ENCODE results near the gene MYLK. TPM values are rescaled to one million over a fixed set of nuclear protein-coding genes. Genes with fewer than 3 reads are reported as not detected.
"Not testable (repeated sequence)": the region's sequence is repeated elsewhere in the genome, so short reads cannot be mapped to it uniquely, and the experiment has no call there.

Gene MYLK
- total RNA-seq, 1 donor from 2014 or later = 80.3 TPM

- DNase-seq (ENCODE audit: low spot score) = no peak
Measured at GRCh38 chr3:123705488-123706285, 178.4 kb downstream of the MYLK start.

GRCh38 chr3:123703663-123704062 is 180.5 kb downstream of the MYLK start:
- DNase-seq (ENCODE audit: low spot score) = not testable (repeated sequence)

- no peak for DNase-seq (ENCODE audit: low spot score)
Measured at GRCh38 chr3:123702720-123703119, 181.4 kb downstream of the MYLK start.

- not testable (repeated sequence) for DNase-seq (ENCODE audit: low spot score)
Measured at GRCh38 chr3:123702057-123702456, 182.1 kb downstream of the MYLK start.

GRCh38 chr3:123700791-123701722 is 183.1 kb downstream of the MYLK start:
- DNase-seq (ENCODE audit: low spot score) = no peak

GRCh38 chr3:123698813-123699212 is 185.3 kb downstream of the MYLK start:
- DNase-seq (ENCODE audit: low spot score) = no peak

- DNase-seq (ENCODE audit: low spot score) = no peak
Measured at GRCh38 chr3:123696808-123697207, 187.3 kb downstream of the MYLK start.

GRCh38 chr3:123695731-123696640 is 188.1 kb downstream of the MYLK start:
- no peak for DNase-seq (ENCODE audit: low spot score)

- no peak for DNase-seq (ENCODE audit: low spot score)
Measured at GRCh38 chr3:123695152-123695551, 189.0 kb downstream of the MYLK start.

GRCh38 chr3:123694366-123695087 is 189.6 kb downstream of the MYLK start:
- no peak for DNase-seq (ENCODE audit: low spot score)

GRCh38 chr3:123693584-123694190 is 190.4 kb downstream of the MYLK start:
- DNase-seq (ENCODE audit: low spot score) = no peak

- no peak for DNase-seq (ENCODE audit: low spot score)
Measured at GRCh38 chr3:123692671-123693070, 191.5 kb downstream of the MYLK start.

GRCh38 chr3:123692041-123692440 is 192.1 kb downstream of the MYLK start:
- DNase-seq (ENCODE audit: low spot score) = no peak

GRCh38 chr3:123689831-123690230 is 194.3 kb downstream of the MYLK start:
- no peak for DNase-seq (ENCODE audit: low spot score)

- DNase-seq (ENCODE audit: low spot score) = no peak
Measured at GRCh38 chr3:123688241-123688747, 195.8 kb downstream of the MYLK start.

- DNase-seq (ENCODE audit: low spot score) = no peak
Measured at GRCh38 chr3:123687286-123687685, 196.8 kb downstream of the MYLK start.

GRCh38 chr3:123686251-123686650 is 197.9 kb downstream of the MYLK start:
- no peak for DNase-seq (ENCODE audit: low spot score)

- DNase-seq (ENCODE audit: low spot score) = no peak
Measured at GRCh38 chr3:123685780-123686179, 198.4 kb downstream of the MYLK start.

- no peak for DNase-seq (ENCODE audit: low spot score)
Measured at GRCh38 chr3:123684636-123685035, 199.5 kb downstream of the MYLK start.

GRCh38 chr3:123684209-123684608 is 199.9 kb downstream of the MYLK start:
- DNase-seq (ENCODE audit: low spot score) = no peak
